ENCODE results near the gene ATP11B. TPM values are rescaled to one million over a fixed set of nuclear protein-coding genes. Genes with fewer than 3 reads are reported as not detected.

ATP11B gene
- total and polyA plus RNA-seq, 9 of the 15 experiments (the other 6 are each of a cell fraction or from before 2014, with no cell fraction given) = 11.9 to 68.7 (median 41.8) TPM

DNA sequence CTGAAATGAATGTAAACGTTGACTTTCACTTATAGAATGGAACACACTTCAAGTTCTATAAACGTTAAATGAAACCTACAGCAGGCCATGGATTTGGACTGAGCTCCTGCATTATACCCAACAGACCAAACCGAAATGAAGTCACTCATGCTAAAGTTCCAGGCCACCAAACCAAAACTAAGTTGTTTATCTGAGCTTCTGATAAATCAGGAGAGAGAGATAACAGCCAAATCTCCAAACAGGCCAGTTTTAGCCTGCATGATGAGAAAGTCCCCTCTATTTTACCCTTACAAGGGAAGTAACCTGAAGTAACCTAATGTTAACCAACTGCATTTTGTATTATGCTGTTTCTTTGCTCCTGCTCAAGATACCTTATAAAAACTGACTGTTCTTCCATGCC is 142.5 kb downstream of the ATP11B start (continued):
- TF ChIP-seq ARID3B (CRISPR knock-in tag; IDR thresholded peaks at IDR 0.05; ENCODE audit: borderline replicate concordance) = no peak
- no peak for TF ChIP-seq ZBTB2 (IDR thresholded peaks at IDR 0.05)
- TF ChIP-seq ZNF408 (CRISPR knock-in tag; IDR thresholded peaks at IDR 0.05; ENCODE audit: low read depth) = no peak
- no peak for TF ChIP-seq MXI1 (IDR thresholded peaks at IDR 0.05; ENCODE audit: low read depth, low read length)
- no peak for TF ChIP-seq THAP7 (CRISPR knock-in tag; IDR thresholded peaks at IDR 0.05)
- no peak for TF ChIP-seq DEAF1 (CRISPR knock-in tag; IDR thresholded peaks at IDR 0.05)
- no peak for TF ChIP-seq KDM2B (CRISPR knock-in tag; IDR thresholded peaks at IDR 0.05)
- no peak for TF ChIP-seq NR1H2 (CRISPR knock-in tag; IDR thresholded peaks at IDR 0.05)
- TF ChIP-seq ZNF639 (CRISPR knock-in tag; conservative IDR thresholded peaks at IDR 0.05 in 1 of 2, IDR thresholded peaks at IDR 0.05 in 1 of 2) = peak in 1 of 2 experiments; percentile 84; a peak in 2 of 4 replicates
- TF ChIP-seq NFIC (IDR thresholded peaks at IDR 0.05) = no peak
- no peak for TF ChIP-seq FOXA1 (IDR thresholded peaks at IDR 0.05; ENCODE audit: borderline replicate concordance)
- no peak for TF ChIP-seq HDAC2 (IDR thresholded peaks at IDR 0.05)
- TF ChIP-seq, protein P1, sequence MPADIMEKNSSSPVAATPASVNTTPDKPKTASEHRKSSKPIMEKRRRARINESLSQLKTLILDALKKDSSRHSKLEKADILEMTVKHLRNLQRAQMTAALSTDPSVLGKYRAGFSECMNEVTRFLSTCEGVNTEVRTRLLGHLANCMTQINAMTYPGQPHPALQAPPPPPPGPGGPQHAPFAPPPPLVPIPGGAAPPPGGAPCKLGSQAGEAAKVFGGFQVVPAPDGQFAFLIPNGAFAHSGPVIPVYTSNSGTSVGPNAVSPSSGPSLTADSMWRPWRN (IDR thresholded peaks at IDR 0.05; ENCODE audit: low read depth) = no peak
- TF ChIP-seq ZNF277 (CRISPR knock-in tag; IDR thresholded peaks at IDR 0.05; ENCODE audit: borderline replicate concordance) = no peak
- 0 out of 2 replicates have a peak, but pooled peaks have one; percentile 19 for TF ChIP-seq DIDO1 (tag; IDR thresholded peaks at IDR 0.05; ENCODE audit: low read depth)
- TF ChIP-seq ZNF766 (CRISPR knock-in tag; conservative IDR thresholded peaks at IDR 0.05) = peak; percentile 61; the same call in 1 of the 2 replicates
- 0 out of 2 replicates have a peak, but pooled peaks have one; percentile 40 for TF ChIP-seq PTRF (tag; IDR thresholded peaks at IDR 0.05)
- TF ChIP-seq IFI16 (CRISPR knock-in tag; IDR thresholded peaks at IDR 0.05) = no peak
- no peak for TF ChIP-seq KHSRP (IDR thresholded peaks at IDR 0.05)
